ENCODE measurements around the gene PLSCR2. TPM values are rescaled to one million over a fixed set of nuclear protein-coding genes. Genes with fewer than 3 reads are reported as not detected.
"Not testable (repeated sequence)": the region's sequence is repeated elsewhere in the genome, so short reads cannot be mapped to it uniquely, and the experiment has no call there.

The PLSCR2 gene
- total RNA-seq, 1 donor from 2014 or later = 0.12 TPM

DNA sequence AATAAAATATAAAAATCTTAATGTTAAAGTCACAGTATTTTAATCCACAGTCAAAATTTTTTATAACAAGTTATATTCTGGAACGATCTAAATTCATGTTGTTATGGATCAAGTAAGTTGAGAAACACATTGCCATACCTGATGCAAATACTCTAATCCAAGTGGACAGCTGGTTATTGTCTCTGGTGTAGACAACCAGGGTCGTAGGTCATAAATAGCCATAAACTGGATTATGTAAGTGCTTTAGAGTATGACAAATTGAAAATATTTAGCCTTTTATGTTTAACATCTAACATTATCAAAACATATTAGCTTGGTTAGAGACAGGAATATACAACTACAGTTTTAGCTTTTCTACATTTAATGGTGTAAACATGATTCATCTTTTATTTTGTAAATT, 53.0 kb downstream of the PLSCR2 start:
- no peak for ATAC-seq

GRCh38 chr3:146414010-146414409, 55.4 kb downstream of the PLSCR2 start:
- no peak for ATAC-seq

DNA sequence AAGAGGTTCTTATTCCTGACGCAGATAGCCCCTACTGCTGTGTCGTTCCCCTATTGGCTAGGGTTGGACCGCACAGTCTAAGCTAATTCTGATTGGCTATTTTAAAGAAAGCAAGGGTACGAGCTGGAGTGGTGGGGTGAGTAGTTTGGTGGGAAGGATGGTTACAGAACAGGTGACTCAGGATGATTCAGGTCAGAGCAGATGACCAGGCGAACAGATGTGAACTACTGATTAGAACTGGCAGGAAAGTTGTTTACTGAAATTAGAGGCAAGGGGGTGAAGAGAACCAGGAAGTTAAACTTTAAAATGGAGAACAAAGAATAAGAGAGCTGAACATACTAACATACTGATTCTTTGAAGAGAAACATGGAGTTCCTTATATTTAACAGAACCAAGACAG, 56.6 kb downstream of the PLSCR2 start:
- ATAC-seq = not testable (repeated sequence)

DNA sequence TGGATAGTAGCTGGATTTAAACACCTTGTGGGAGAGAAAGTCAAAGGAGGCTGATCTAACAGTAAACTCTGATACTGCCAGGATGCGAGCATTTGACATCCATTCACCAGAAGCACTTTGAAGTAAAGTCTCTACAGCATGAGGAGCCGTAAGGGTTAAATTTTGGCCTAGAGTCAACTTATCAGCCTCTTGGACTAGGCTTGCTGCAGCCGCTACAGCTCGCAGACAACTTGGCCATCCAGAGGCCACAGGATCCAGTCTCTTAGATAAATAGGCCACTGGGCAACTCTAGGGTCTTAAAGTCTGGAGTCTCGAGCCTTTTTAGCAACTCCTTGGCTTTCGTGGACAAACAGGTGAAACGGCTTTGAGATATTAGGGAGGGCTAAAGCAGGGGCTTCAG, 61.4 kb downstream of the PLSCR2 start:
- ATAC-seq = no peak

GRCh38 chr3:146404436-146404835, 64.9 kb downstream of the PLSCR2 start:
- ATAC-seq = no peak

DNA sequence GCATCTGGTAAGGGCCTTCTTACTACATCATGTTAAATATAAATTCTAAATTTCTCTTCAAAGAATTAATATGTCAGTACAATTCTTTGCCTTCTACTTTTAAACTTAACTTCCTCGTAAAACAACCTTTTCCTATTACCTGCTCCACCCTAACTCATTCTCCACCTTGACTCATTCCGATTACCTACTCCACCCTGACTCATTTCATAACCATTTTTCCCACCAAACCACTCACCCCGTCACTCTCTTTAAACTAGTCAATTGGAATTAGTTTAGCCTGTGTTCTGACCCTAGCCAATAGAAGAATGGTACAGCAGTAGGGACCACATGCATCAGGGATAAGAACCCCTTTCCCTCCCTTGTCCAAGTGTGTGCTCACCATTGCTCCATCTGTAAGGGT, 65.6 kb downstream of the PLSCR2 start:
- peak; percentile 60 for ATAC-seq

DNA sequence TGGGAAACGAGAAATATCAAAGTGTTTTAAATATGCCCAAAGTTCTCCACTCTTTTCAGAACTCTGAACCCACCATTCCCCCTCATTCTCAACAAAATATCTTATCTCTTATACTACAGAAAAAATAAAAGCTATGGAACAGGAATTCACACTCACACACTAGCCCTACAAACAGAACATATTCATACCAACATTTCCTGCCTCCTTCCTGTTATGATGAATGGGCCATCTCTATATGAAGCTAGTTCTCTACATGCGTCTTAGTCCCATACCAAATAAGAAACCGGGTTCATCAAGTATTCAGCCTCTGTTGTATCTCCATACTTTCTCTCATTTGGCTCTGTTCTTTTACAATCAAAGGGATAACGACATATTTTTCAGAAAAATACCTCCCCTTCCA, 72.6 kb downstream of the PLSCR2 start:
- no peak for ATAC-seq

DNA sequence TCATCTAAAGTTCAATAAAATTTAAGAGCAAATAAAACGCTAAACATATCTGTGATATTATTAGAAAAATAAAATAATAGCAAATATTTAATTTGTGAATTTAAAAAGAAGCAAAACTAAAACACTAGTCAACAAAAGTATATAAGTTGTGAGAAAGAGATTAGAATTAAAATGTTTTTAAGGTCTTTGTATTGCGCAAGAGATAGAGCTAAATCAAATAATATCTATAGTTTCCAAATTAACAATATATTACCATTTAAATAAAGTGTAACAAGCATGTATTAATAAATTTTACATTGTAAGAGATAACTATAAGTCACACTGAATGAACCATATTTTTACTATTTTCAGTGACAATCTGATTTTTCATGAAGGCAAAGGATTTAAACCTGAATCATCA, 74.2 kb downstream of the PLSCR2 start:
- no peak for ATAC-seq

GRCh38 chr3:146390957-146391356, 78.4 kb downstream of the PLSCR2 start:
- no peak for ATAC-seq

GRCh38 chr3:146390006-146390772, 79.2 kb downstream of the PLSCR2 start:
- no peak for ATAC-seq

DNA sequence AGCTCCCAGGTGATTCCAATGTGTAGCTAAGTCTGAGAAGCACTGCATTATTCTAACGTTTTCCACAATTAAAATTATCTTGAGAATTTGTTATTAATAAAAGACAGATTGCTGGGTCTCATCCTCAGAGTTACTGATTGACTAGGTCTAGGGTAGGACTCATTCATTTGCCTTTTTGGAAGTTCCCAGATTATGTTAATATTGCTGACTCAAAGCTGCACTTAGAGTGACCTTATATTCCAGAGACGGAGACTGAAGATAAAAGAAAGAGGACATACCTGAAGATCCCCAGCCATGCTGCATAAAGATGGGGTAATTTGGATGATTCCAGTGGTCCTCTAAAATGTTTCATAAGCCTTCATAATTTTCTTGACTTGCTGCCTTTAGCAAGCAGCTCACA, 81.8 kb downstream of the PLSCR2 start:
- ATAC-seq = no peak

- ATAC-seq = no peak
Observed at GRCh38 chr3:146386936-146387335, 82.4 kb downstream of the PLSCR2 start.

GRCh38 chr3:146384786-146385185, 84.6 kb downstream of the PLSCR2 start:
- no peak for ATAC-seq

Other genes starting within 250 kb of the PLSCR2 start
- gene PLSCR4, start 218.5 kb downstream of the PLSCR2 start, total RNA-seq = 8.8 TPM
- 60.1 TPM for gene PLSCR1, start 75.0 kb upstream of the PLSCR2 start, total RNA-seq
- not detected for gene PLSCR5, start 135.8 kb upstream of the PLSCR2 start, total RNA-seq

Data from esophagus mucosa (tissue), 1 donor.